IPS-15b (cell line): ENCODE measurements around the gene GMPR.

Source experiments
- H3K27me3 ChIP-seq: one replicate; pipeline ENCODE4 v1.6.1; 2013; ENCODE audit warnings: low read length; ENCODE audit not compliant: control insufficient read depth, insufficient read depth
- H3K36me3 ChIP-seq: one replicate; pipeline ENCODE4 v1.6.1; 2013; ENCODE audit warnings: low read length; ENCODE audit not compliant: control insufficient read depth, insufficient read depth
- H3K4me1 ChIP-seq: one replicate; pipeline ENCODE4 v1.6.1; 2013; ENCODE audit warnings: mild to moderate bottlenecking, low read length; ENCODE audit not compliant: control insufficient read depth, insufficient read depth
- H3K4me3 ChIP-seq: one replicate; pipeline ENCODE4 v1.5.1; 2013; ENCODE audit warnings: low read depth, low read length
- H3K9ac ChIP-seq: one replicate; pipeline ENCODE4 v1.6.1; 2013; ENCODE audit warnings: low read depth, mild to moderate bottlenecking, low read length
- H3K9me3 ChIP-seq: one replicate; pipeline ENCODE4 v1.6.1; 2013; ENCODE audit warnings: mild to moderate bottlenecking, low read length; ENCODE audit not compliant: control insufficient read depth, insufficient read depth

Gene GMPR

DNA sequence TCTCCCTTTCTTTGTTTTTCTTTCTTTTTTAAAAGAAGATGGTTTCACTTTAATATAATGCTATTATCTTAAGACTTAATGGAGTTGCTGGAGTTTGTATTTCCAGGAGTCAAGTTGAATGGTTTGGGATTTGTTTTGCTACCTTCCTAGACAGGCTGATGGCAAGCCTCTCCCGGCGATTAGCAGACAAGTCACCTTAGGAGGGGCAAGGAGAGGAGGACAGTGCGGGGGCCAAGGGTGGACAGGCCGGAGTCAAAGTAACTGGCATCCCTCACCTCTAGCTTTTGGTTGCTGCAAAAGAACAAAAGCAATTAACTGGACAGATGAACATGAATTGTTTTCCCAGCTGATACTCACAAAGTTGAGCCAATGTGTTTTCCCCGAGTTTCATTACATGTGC lies 57.1 kb downstream of the GMPR start:
- Histone ChIP-seq H3K36me3 (no peaks in the 10 kb centered on the region), H3K4me1 (peaks cover 2% of the 10 kb centered on the region), H3K9ac (no peak overlapping the region), H3K9me3 (no peaks in the 10 kb centered on the region), H3K4me3 (no peak overlapping the region), H3K27me3 (no peaks in the 10 kb centered on the region)

DNA sequence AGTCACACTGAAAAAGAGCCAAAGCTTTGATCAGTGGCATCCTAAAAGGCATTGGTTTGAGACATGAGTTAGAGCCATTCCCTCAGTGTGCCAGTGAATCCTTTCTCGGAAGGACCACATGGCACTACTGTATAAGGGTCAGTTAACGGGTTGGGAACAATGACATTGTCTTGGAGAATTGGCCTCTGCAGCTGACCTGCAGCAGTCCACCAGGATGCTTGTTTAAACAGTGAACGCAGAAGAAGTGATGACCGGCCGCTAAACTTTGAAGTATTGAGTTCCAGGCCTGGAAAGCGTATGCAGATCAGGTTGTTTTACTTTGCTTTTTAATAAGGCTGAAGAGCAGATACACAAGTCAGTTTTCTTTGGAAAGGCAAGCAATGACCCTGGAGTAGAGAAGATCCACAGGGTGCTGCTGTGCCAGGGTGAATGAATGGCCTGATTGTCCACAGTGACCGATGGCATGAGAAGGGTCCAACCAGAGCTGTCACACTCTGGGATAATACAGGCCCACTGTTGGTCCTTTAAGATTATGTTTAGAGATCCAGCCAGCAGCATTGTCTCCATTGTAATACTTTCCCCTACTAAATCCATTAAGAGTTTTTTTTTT lies 57.8 kb downstream of the GMPR start:
- no peaks in the 10 kb centered on the region for H3K27me3 ChIP-seq
- no peaks in the 10 kb centered on the region for H3K36me3 ChIP-seq

GRCh38 chr6:16299861-16300260 lies 61.5 kb downstream of the GMPR start:
- no peak overlapping the region for H3K4me3 ChIP-seq
- no peak overlapping the region for H3K9ac ChIP-seq
- no peaks in the 10 kb centered on the region for H3K36me3 ChIP-seq
- no peaks in the 10 kb centered on the region for H3K27me3 ChIP-seq
- no peaks in the 10 kb centered on the region for H3K9me3 ChIP-seq
- H3K4me1 ChIP-seq = peaks cover 14% of the 10 kb centered on the region

More for the DNA sequence above, 57.8 kb downstream of the GMPR start:
- no peak overlapping the region for H3K4me3 ChIP-seq
- no peaks in the 10 kb centered on the region for H3K9me3 ChIP-seq
- H3K9ac ChIP-seq = no peak overlapping the region
- no peaks in the 10 kb centered on the region for H3K4me1 ChIP-seq

- H3K4me3 ChIP-seq = no peak overlapping the region
- no peaks in the 10 kb centered on the region for H3K27me3 ChIP-seq
- no peaks in the 10 kb centered on the region for H3K36me3 ChIP-seq
- no peaks in the 10 kb centered on the region for H3K9me3 ChIP-seq
- H3K9ac ChIP-seq = no peak overlapping the region
- peaks cover 20% of the 10 kb centered on the region for H3K4me1 ChIP-seq
These were observed 63.1 kb downstream of the GMPR start for GRCh38 chr6:16301511-16301910.

DNA sequence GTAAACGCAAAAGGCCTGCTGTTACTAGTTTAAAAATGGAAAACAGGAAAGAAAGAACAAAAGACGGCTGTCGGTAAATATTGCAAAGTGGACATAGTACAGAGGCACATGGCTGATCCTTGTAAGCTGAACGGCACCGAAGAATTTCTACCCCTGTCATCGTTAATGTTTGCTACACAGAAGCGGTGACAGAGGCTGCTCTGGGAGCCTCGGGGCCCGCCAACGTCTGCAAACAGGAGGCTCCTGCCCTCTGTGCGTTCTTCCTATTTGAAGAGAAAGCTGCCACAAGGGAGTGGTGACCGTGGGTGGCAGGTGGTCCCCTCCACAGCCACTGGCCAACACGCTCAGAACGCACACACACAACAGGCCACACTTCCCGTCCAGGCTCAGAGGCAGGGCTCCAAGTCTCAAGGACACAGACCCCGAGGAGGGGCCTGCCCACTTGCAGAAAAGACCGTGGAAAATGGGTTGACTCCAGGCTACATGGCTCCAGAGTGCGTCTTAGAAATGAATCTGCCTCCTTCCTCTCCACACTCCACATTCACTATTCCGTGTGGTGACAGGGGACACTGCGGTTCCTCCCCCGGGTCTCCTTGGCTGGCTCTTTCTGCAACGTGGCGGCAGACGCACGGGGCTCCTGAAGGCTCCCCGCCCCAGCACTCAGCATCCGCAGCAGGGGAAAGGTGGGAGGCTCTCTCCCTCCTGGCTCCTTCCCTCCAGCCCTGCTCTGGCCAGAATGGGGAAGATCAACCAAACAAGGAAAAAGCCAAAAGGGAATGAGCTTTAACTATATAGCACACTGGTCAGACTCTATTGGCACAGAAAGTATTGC lies 64.5 kb downstream of the GMPR start:
- no peak overlapping the region for H3K4me3 ChIP-seq
- H3K9ac ChIP-seq = no peak overlapping the region
- no peaks in the 10 kb centered on the region for H3K9me3 ChIP-seq
- H3K27me3 ChIP-seq = no peaks in the 10 kb centered on the region
- peaks cover 20% of the 10 kb centered on the region for H3K4me1 ChIP-seq
- no peaks in the 10 kb centered on the region for H3K36me3 ChIP-seq

DNA sequence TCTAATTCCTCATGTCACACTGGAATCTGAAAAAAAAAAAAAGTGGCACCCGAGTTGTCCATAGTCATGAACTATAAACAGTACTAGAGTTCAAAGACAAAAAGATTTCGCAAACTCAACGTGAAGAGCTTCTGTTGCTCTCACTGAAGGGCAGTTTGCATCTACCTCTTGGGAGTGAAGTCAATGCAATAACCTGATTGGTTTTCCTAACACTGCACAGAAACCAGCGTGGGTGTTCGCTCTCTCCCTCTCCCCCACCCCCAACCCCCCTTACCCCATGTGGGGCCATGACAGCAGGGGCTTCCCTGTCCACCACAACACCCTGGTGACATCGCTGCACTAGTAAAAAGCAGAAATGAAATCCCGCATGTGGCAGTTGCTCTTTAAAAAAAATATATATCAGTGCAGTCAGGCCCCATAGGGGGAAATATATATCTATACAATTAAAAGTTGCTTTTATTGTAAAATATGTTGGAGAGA lies 66.9 kb downstream of the GMPR start:
- H3K4me1 ChIP-seq = peaks cover 20% of the 10 kb centered on the region
- H3K36me3 ChIP-seq = no peaks in the 10 kb centered on the region
- no peaks in the 10 kb centered on the region for H3K27me3 ChIP-seq
- no peak overlapping the region for H3K4me3 ChIP-seq
- no peak overlapping the region for H3K9ac ChIP-seq
- no peaks in the 10 kb centered on the region for H3K9me3 ChIP-seq

DNA sequence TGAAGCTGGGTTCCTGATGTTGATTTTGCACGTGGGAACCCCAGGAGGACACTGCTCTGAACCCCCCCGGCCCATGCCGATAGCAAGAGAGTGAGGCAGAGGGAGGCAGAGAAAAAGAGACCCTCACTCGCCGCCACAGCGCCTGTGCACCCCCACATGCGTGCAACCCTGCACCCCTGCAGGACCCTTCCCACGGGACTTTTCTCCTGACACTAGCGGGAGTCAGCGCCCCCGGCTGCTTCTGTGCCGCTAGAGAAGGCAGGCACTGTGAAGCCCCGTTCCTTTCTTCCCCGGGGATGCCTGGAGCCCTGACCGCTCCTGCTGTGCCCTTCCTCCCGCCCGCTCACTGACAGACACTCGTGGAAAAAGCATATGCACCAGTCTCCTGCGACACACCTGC lies 67.4 kb downstream of the GMPR start:
- Histone ChIP-seq H3K27me3 (no peaks in the 10 kb centered on the region), H3K4me1 (peaks cover 20% of the 10 kb centered on the region), H3K9me3 (no peaks in the 10 kb centered on the region), H3K9ac (no peak overlapping the region), H3K4me3 (no peak overlapping the region), H3K36me3 (no peaks in the 10 kb centered on the region)

- H3K9me3 ChIP-seq = no peaks in the 10 kb centered on the region
- peaks cover 20% of the 10 kb centered on the region for H3K4me1 ChIP-seq
- no peaks in the 10 kb centered on the region for H3K36me3 ChIP-seq
- no peak overlapping the region for H3K9ac ChIP-seq
- H3K4me3 ChIP-seq = no peak overlapping the region
- H3K27me3 ChIP-seq = no peaks in the 10 kb centered on the region
These were observed 67.9 kb downstream of the GMPR start for GRCh38 chr6:16306334-16306733.

GRCh38 chr6:16311763-16312162 lies 73.4 kb downstream of the GMPR start:
- no peak overlapping the region for H3K4me3 ChIP-seq
- H3K36me3 ChIP-seq = no peaks in the 10 kb centered on the region
- no peaks in the 10 kb centered on the region for H3K27me3 ChIP-seq
- no peaks in the 10 kb centered on the region for H3K4me1 ChIP-seq
- H3K9ac ChIP-seq = no peak overlapping the region
- no peaks in the 10 kb centered on the region for H3K9me3 ChIP-seq

DNA sequence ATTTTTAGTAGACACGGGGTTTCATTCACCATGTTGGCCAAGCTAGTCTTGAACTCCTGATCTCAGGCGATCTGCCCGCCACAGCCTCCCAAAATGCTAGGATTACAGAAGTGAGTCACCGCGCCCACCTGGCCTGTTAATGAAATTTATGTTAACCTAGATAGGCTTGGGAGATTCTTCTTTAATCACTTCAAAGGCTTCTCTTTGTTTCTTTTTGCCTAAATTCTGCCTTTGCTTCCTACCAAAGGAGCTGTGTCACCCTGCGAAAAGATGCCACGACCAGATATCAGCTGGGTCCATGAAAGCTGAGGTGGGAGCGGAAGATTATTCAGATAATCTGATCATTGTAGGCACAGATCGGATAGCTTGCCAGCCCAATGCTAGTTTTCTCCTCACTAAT lies 75.3 kb downstream of the GMPR start:
- Histone ChIP-seq H3K36me3 (no peaks in the 10 kb centered on the region), H3K9me3 (no peaks in the 10 kb centered on the region), H3K9ac (no peak overlapping the region), H3K4me3 (no peak overlapping the region), H3K4me1 (no peaks in the 10 kb centered on the region), H3K27me3 (no peaks in the 10 kb centered on the region)

- no peak overlapping the region for H3K4me3 ChIP-seq
- no peaks in the 10 kb centered on the region for H3K4me1 ChIP-seq
- no peaks in the 10 kb centered on the region for H3K36me3 ChIP-seq
- no peaks in the 10 kb centered on the region for H3K9me3 ChIP-seq
- H3K27me3 ChIP-seq = no peaks in the 10 kb centered on the region
- H3K9ac ChIP-seq = no peak overlapping the region
These were observed 75.9 kb downstream of the GMPR start for GRCh38 chr6:16314296-16314695.

- Histone ChIP-seq H3K9me3 (no peaks in the 10 kb centered on the region), H3K4me1 (peaks cover 7% of the 10 kb centered on the region), H3K27me3 (no peaks in the 10 kb centered on the region), H3K36me3 (no peaks in the 10 kb centered on the region), H3K4me3 (no peak overlapping the region), H3K9ac (no peak overlapping the region)
These were observed 78.4 kb downstream of the GMPR start for GRCh38 chr6:16316741-16317251.
